Right lung (tissue), 5 donors: Measurements from ENCODE around the gene RTL1. TPM values are rescaled to one million over a fixed set of nuclear protein-coding genes. Genes with fewer than 3 reads are reported as not detected.

Experiments
- DNase-seq, 2 donors: peaks; one replicate each; pipeline ENCODE4 v3.0.0-alpha.2; 2013
- polyA plus RNA-seq, 5 donors: library from polyadenylated mRNA; unstranded; fragments of 120-200 nt; gene quantifications; one replicate each; pipeline versions ENCODE4 v1.2.1 to v1.2.3, GENCODE V29; 2013; ENCODE audit warnings: inconsistent platforms in 1 of 5, low replicate concordance in 1 of 5; ENCODE audit not compliant: insufficient read length in 5 of 5, insufficient read depth in 1 of 5

RTL1 gene
- polyA plus RNA-seq, 5 donors: 0.07 to 2.4 (median 0.11) TPM

DNA sequence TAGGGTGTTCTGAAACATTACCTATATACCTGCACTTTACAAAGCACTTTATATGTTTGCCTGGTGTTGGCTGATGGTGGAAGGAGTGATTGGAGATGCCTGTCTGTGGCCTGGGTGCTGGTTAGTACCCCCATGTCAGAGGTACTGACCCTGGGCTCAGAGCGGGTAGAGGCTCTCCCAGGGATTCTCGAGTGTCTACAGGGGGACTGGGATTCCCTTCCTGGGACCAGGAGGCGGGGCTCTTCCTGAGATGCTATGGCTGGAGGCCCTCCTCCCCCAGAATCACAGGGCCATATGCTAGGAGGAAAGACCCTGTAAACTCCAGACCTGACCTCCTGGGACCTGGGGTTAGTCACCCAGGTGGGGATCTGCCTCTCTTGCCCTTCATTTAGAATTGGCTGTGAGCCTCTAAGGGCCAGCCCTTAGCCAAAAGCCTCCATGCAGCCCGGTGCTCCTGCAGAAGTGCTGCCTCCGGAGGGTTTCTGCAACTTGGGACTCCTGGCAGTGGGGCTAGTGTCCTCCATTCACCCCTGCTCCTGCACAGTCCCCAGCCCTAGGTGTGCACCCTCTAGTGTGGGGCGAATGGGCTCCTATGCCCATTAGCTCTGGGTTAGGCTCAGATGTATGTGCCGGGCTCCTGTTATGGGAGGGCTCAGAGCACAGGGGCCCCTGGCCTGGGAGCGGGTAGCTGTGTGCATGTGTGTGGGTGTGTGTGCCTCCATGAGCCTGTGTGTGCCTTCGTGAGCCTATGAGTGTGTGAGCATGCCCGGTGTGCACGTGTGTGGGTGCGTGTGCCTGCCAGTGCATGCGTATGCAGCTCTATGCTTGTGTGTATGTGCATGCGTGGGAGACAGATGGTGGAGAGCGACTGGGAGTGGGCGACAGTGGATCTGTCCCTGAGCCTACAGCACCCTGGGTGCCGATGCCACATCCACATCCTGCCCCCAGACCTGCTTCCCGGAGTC lies 36.6 kb downstream of the RTL1 start:
- no peak for DNase-seq

DNA sequence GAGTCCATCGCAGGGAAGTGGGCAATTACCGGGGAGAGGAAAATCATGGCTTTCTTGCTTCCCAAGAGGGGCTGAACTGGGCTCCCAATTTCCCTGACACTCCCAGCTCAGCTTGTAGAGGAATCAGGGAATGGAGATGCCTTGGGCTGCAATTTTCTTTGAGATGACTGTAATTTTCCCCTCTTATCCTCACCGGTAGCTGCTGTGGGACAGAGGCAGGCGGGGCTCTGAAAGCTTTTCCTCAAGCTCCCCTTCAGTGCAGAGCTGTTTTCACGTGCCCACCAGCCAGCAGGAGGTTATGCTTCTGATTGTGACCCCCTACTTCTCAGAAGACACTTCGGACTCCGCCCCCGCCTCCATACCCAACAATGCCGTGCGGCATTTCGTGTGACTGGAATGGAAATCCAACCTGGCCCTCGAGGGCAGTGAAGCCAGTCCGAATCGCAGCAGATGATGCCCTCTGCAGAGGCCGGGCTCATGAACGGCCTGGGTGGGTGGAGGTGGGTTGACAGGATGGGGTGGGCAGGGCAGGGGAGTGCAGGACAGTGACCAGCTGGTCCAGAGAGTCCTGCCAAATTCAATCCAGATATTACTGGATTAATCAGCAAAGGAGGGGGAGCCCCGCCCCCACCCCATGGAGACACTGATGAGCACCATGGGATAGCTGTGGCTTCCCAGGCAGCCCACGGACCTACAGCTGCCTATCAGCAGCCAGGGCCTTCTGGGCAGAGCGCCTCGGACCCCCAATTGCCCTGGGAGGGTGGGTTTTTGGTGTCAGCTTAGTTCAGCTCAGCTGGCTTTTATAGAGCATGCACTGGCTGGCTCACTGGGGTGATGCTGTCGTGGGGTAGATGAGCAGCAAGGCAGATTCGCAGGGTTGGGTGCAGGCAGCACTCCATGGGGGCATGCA lies 37.6 kb downstream of the RTL1 start:
- DNase-seq: no peak

DNA sequence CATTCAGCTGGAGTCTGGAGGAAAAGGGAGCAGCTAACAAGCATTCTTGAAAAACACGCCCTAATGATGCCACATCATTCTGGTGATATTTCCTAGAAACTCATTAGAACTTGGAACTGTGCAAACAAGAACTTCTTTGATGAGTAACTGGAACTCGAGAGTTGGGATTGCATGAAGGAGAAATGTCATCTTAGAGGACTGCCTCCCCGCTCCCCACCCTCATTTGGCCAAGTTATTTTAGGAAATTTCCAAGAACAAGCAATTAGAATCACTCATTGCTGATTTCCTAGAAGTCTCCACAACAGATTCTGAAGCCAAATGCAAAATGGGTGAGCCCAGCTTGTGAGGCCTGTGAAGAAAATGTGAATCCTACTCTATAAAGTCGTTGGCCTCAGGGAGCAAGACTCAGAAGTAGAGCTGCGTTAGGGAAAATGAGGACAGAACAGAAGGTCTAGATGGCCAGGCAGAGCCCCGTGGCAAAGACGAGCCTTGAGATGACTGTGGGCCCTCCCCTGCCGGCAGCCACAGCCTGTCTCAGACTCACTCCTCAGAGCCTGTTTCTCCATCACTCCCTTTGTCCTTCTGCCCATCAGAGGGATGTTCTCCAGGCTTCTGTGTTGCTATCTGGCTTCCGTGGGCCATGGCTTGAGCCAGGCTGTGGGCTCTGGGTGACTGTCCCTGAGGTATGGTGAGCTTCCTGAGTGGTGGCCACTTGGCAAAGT lies 38.4 kb downstream of the RTL1 start:
- DNase-seq: no peak

DNA sequence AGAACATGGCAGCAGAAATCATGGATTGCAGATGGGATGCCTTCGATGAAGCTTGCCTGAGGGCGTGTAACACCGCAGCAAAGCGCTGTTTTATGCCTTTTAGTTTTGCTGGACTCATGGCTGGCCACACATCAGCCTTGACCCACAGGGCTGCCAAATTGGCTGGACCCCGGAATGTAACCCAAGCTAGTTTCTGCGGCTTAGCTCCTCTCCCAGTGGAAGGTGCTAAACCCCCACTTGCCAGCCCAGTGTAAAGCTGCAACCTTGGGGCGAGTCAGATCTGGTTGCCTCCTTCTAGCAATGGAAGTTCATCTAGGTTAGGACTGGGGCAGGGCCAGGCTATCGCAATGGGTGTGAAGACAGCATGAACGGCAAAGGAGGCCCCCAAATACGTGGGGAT lies 39.3 kb downstream of the RTL1 start:
- DNase-seq: no peak

DNA sequence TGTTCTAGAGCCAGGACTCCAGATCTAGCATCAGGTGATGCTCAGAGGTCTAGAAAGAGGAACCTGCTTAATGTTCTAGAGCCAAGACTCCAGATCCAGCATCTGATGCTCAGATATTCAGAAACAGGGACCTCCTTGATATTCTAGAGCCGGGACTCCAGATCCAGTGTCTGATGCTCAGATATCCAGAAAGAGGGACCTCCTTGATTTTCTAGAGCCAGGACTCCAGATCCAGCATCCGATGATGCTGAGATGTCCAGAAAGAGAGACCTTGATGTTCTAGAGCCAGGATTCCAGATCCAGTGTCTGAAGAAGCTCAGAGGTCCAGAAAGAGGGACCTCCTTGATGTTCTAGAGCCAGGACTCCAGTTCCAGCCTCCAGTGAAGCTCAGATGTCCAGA lies 40.7 kb downstream of the RTL1 start:
- no peak for DNase-seq

DNA sequence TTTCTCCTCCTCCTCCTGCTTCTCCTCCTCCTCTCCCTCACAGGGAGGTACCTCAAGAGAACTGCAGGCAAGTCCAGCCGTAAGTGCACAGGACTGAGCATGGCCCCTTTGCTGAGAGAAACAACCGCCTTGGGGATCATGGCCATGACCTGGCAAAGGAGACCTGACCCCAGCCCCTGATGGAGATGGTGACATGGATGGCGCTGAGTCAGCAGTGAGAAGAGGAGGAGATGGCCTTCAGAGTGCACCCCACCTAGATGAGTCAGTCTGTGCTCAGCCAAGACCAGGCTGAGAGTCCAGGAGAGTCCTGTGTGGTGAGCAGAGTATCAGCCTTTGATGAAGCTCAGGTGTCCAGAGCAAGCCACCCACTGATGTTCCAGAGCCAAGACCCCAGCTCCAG lies 41.2 kb downstream of the RTL1 start:
- no peak for DNase-seq

DNA sequence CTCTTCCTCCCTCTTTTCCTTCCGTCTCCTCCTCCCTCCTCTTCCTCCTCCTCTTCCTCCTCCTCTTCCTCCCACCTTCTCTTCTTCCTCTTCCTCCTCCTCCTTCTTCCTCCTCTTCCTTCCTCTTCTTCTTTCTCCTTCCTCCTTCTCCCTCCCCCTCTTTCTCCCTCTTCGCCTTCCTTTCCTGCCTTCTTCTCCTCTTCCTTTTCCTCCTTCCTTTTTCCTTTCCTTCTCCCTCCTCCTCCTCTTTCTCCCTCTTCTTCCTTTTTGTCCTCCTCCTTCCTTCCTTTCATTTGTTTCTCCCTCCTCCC lies 41.6 kb downstream of the RTL1 start:
- no peak for DNase-seq

DNA sequence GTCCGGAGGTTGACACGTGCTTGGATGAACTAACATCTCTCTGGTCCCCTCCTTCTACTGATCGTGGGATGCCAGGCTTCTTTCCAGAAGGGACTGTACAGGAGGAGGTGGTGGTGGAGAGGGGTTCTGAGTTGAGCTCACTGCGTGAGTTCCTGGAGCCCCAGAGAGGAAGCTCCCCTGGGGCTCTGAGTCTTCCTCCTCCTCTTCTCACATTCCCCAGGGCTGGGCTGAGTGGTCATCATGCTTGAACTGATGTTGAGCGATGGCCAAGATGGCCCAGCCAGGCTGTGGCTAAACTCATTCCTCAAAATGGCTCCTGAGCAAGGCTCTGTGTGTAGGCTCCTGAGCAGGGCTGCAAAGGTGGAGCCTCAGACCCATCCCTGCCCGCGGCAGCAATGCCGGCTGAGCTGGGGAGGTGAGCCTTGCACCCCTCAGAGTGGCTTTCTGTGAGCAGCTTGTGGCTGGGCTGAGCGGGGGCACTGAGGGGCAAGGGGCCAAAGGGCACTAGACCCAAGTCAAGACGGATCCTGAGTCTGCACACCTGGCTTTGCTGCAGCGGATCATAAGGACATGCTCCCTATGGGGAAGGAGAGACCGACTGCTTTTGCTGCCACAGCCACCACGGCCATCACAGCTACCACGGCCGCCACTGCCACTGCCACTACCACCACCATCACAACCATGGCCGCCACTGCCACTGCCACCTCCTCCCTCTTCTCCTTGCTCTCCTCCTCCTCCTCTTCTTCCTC lies 42.2 kb downstream of the RTL1 start:
- DNase-seq: no peak

DNA sequence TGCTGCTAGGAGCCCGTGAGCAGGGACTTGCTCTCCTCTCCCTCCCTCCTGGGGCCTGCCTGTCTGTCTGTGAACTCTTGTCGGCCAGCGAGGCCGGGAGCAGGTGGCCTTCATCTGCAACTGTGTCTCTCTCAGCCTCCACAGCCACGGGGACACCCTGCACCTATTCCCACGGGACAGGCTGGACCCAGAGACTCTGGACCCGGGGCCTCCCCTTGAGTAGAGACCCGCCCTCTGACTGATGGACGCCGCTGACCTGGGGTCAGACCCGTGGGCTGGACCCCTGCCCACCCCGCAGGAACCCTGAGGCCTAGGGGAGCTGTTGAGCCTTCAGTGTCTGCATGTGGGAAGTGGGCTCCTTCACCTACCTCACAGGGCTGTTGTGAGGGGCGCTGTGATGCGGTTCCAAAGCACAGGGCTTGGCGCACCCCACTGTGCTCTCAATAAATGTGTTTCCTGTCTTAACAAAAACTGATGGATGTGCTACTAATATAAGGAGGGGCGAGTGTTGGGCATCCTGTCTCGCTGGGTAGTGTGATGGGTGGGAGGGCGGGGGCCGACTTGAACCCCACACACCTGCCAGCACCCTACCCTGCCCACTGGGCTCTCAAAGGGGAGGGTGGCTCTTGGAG lies 42.9 kb downstream of the RTL1 start:
- DNase-seq: no peak

DNA sequence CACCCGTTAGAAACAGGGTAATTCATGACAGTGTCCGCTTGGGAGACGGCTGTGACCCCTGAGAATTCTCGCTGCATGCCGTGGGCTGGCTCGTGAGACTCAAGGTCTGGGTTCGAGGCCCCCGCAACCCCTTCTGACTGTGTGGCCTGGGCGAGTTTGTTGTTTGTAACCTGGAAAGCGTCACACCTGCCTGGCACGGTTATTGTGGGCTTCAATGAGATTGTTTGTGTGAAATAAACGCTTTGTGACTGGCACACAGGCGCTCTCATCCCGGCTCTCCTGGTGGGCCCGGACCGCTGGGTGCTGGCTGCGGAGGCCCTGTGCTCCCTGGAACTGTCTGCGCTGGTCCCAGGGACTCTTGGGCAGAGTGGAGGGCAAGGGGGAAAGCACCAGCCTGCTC lies 43.7 kb downstream of the RTL1 start:
- no peak for DNase-seq

DNA sequence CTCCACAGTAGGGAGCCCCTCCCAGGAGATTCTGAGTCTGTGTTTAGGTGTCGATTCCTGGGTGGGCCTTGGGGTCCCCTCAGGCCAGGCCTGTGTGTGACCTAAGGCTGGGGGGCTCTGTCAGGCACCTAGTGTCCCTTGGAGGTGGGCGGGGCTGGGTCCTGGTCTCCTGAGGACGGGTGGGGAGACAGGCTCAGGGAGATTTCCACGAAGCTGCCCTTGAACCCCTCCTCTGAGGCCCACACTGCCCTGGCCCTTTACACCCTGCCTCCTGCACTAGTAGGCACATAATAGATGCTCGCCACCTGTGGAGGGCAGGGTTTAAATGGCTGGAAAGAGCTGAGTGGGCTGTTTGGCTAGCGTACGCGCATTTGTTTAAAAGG lies 44.7 kb downstream of the RTL1 start:
- no peak for DNase-seq

DNA sequence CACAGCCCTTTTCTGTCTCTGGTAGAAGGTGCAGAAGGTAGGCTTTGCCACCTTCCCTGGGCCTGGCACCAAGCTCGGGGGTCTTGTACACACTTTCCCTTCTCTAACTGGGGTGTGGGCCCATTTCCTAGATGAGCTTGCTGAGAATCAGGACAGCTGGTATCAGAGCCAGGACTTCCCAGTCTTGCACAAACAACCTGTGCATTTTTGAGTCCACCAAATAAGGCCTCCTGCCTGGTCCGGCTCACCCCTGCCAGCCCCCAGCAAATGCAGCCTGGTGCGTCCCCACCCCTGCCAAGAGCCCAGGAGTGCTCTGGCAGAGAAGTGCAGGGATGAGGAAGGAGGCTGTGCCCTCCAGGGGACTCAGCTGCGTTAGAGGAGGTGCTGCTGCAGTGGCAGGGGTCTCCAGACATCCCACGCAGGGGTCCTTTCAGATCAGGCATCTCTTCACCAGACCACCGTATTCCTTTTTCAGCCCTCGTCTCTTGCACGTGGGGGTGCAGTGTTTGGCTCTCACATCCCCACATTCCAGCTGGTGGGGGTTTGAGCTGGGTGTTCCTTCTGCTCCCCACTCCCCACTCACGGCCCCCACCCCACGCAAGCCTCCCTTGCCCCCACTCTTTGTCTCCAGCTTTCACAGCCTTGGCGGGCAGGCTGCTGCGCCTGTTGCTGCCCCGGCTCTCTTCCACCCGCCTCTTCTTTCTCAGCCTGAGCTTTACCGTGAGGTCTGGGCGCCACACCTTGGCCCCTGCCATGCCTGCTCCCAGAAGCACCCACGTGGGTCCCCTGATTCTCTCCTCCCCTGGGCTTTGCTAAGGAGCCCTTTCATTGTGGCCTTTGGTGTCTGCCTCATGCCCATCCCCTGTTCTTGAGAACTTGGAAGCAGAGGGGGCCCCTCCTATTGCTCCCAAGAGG lies 45.3 kb downstream of the RTL1 start:
- DNase-seq: no peak

DNA sequence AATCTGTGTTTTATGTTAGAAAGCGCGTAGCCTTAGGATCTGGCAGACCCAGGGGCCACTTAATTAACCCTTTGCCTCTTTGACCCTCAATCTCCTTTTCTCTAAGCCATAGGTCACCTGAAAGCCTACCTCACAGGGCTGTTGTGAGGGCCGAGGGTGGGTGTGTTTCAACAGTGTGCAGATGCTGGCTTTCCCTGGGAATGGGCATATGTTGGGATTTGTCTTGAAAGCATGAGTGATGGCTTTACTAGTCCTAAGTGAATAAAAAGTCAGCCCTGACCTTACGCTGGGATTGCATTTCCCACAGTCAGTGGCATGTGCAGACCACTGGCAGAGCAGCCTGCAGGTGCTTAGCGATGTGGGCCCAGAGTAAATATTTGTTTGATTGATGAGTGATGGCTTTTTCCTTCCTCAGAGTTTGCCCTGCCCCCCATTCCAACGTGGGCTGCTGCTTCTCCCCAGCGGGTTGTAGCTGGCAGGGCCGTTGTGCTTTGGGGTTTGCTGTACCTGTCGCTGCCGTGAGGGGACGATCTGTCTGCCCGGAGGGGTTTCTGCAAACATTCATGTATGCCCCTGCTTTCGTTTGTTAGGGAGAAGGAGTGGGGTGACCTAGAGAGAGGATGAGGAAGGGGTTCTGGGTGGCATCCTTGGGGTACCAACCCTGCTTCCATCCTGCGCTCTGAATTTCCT lies 46.1 kb downstream of the RTL1 start:
- DNase-seq: no peak

DNA sequence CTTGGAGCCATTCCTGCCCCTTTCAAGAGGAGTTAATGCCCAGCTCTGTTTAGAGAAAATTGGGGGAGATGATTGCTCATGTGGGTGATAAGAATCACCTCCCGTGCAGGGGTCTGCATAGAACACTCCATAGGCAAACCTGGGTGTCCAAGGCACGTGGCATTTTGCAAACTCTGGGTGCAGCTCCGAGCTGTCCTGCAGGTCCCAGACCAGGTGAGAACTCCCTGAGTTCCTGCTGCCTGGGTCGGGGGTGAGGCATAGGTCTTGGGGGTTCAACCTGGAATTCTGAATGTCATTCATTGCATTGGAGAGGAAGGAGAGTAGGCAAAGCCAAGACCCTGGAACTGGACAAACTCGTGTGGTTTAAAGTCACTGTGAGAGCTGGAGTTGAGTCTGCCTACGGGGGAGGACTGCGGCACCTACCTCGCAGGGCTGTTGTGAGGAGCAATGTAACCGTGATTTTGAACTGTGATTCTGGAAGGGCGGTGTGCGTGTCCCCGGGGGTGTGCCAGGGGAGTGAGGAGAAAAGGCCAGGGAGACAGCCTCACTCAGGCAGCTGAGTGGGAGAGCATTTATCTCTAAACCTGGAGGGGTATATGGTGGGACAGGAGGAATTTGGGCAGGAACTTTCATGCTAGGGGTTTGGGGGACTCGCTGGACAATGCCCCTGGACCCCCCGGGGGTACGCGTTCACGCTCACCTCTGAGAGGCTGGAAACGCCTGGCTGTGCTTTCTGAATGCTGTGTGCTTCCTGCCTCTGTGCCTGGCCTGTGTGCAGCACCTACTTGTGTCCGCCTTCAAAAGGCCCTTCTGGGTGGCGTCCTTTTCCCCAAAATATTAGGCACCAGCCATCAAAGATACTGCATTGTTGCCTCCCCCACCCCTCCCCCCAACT lies 47.2 kb downstream of the RTL1 start:
- DNase-seq: no peak

DNA sequence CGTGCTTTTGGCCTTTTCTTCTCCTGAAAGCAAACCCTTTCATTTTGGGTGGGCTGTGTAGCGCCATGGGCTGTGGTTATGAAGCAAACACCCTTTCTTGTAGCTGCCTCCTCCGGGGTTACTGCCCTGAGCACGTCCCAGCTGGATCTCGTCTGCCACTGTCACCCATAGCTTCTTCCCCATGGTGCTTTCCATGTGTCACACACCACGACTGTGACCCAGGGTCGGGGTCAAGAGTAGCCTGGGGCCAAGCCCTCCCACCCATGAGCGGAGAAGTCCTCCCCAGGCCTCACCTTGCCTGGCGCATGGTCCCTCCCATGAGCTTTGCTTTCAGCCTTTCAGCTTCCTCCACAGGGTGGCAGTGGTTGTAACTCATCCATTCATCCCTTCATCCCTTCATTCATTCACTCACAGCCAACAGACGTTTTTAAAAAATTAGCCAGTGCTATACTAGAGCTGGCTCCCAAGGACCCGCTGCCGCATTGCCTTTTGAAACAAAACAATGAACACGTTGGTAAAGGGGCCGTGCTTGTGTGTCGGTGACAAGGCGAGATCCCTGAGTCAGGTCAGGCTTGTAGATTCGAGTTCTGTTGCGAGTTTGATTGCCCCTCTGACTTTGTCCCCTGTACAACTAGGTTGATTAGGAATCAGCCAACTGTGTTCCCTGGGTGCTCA lies 48.1 kb downstream of the RTL1 start:
- DNase-seq: no peak

DNA sequence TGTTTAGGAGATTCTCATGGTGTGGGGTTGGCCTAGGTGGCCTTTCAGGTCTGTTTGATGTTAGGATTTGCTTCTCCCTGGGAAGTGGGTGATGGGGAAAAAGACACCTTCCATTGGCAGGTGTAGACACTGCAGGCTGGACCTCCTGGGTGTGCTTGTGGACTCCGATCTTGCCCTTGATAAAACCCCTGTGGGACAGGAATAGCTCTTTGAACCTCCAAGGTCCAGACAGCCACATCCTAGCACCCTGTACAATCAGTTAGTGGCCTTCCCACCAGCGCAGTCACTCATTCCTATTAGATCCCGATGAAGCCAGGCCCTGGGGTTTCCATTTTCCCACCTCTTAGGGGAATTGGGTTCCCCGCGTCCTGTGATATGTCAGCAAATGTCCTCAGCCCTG lies 49.1 kb downstream of the RTL1 start:
- no peak for DNase-seq

DNA sequence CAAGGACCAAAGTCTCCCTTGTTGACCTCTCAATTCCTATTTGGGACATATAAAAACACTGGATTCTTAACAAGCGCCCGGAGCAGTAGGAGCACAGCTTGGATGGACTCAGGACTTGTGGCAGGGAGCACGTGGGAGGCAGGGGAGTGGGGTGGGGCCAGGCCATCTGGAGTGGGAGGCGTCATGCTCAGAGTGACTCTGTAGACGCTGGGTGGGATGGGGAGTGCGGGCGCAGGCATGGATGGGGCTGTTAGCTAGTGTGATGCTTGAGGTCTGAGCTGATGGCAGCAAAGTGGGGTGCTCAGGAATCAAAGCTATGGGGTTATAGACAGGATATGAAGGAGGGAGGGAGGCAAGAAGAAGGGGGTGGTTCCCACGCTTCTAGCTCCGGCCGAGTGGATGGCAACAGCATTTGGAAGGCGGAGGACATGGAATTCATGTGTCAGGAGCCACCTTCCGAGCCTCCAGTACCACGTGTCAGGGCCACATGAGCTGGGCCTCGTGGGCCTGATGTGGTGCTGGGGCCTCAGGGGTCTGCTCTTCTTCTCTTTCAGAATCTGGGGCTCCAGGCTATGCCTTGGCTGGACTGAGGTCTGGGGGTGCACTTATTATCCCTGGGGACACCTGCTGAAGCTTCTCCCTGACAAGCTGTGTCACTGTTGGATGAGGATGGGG lies 51.4 kb downstream of the RTL1 start:
- DNase-seq: no peak
